Endothelial cell of umbilical vein (primary cell): Measurements from ENCODE around the gene MEN1.
A peak's percentile ranks its signal among the peaks of the same experiment; 100 is the strongest.

Experiments used
- EZH2 ChIP-seq: IDR thresholded peaks from 2 replicates; pipeline ENCODE4 v1.6.1; 2012; ENCODE audit warnings: borderline replicate concordance, low read depth, mild to moderate bottlenecking, moderate library complexity, low read length, inconsistent platforms; ENCODE audit not compliant: severe bottlenecking
- JUN ChIP-seq: IDR thresholded peaks from 2 replicates; pipeline ENCODE4 v1.6.1; 2011; ENCODE audit warnings: borderline replicate concordance, low read depth; ENCODE audit not compliant: insufficient read length, insufficient read depth
- MAX ChIP-seq: IDR thresholded peaks from 2 replicates; pipeline ENCODE4 v1.6.1; 2011; ENCODE audit not compliant: insufficient read depth, insufficient read length
- TF ChIP-seq, protein P1 (sequence below), 2 donors: IDR thresholded peaks; 1 replicate in 1 of 2; 2 replicates in 1 of 2; pipeline ENCODE4 v1.5.1; 2011; ENCODE audit warnings: low read length in 2 of 2, mild to moderate bottlenecking in 2 of 2, moderate library complexity in 2 of 2, control low read depth in 1 of 2, inconsistent platforms in 1 of 2, low read depth in 1 of 2; ENCODE audit not compliant: insufficient read depth in 1 of 2; ENCODE audit errors: extremely low read depth in 1 of 2

DNA sequence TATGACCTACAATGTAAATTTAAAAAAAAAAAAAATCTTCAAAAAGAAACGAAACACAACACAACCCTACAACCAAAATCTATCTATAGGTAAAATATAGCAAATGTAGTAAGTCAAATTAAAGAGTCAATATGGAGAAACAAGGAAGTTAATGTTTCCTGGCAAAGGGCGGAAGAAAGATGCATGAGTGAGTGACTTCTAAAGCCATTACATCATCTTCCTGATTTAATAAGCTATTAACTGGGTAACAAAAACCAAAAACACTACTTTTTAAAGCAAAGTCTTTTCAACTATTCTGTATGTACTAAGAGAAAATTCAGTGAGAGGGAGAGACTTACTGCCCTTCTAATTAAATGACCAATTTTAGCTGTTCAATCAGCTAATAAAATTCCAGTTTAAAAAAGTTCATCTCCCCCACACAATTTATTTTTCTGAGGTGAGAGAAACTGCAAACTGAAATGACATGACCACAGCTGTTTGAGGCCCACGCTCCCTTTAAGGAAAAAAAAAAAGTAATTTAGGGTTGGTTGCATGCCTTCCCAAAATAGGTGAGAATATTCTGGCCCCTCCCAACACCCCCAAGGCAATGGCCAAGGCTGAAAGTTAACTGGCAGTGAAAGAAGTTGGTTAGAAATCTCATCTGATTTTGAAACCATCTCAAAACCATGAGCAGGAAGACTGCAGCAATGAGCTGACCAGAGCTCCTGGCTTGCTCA, 37.9 kb downstream of the MEN1 start:
- TF ChIP-seq, protein P1, sequence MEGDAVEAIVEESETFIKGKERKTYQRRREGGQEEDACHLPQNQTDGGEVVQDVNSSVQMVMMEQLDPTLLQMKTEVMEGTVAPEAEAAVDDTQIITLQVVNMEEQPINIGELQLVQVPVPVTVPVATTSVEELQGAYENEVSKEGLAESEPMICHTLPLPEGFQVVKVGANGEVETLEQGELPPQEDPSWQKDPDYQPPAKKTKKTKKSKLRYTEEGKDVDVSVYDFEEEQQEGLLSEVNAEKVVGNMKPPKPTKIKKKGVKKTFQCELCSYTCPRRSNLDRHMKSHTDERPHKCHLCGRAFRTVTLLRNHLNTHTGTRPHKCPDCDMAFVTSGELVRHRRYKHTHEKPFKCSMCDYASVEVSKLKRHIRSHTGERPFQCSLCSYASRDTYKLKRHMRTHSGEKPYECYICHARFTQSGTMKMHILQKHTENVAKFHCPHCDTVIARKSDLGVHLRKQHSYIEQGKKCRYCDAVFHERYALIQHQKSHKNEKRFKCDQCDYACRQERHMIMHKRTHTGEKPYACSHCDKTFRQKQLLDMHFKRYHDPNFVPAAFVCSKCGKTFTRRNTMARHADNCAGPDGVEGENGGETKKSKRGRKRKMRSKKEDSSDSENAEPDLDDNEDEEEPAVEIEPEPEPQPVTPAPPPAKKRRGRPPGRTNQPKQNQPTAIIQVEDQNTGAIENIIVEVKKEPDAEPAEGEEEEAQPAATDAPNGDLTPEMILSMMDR (IDR thresholded peaks at IDR 0.05; ENCODE audit: extremely low read depth in 1 of 2, insufficient read depth in 1 of 2, low read depth in 1 of 2, low read length in 2 of 2): no peak
- TF ChIP-seq EZH2: no peak
- no peak for TF ChIP-seq MAX
- peak; percentile 38 for TF ChIP-seq JUN
